ENCODE results near the gene LDLRAD3.

Gene LDLRAD3

GRCh38 chr11:36227044-36227443 is 283.2 kb downstream of the LDLRAD3 start:
- Histone ChIP-seq H3K27me3 (ENCODE audit: control insufficient read depth, insufficient read depth, low read length) (no peaks in the 10 kb centered on the region), H3K36me3 (ENCODE audit: control insufficient read depth, insufficient read depth, low read length) (no peaks in the 10 kb centered on the region), H3K4me1 (no peaks in the 10 kb centered on the region), H3K27ac (no peak overlapping the region), H2AFZ (no peak overlapping the region), H3K4me3 (ENCODE audit: low read depth, low read length) (no peak overlapping the region), H3K4me2 (ENCODE audit: low read length) (no peak overlapping the region), H3K79me2 (no peaks in the 10 kb centered on the region), H3K9me3 (ENCODE audit: control insufficient read depth, low read length) (no peaks in the 10 kb centered on the region), H3K9ac (no peak overlapping the region)
- TF ChIP-seq, protein P1, sequence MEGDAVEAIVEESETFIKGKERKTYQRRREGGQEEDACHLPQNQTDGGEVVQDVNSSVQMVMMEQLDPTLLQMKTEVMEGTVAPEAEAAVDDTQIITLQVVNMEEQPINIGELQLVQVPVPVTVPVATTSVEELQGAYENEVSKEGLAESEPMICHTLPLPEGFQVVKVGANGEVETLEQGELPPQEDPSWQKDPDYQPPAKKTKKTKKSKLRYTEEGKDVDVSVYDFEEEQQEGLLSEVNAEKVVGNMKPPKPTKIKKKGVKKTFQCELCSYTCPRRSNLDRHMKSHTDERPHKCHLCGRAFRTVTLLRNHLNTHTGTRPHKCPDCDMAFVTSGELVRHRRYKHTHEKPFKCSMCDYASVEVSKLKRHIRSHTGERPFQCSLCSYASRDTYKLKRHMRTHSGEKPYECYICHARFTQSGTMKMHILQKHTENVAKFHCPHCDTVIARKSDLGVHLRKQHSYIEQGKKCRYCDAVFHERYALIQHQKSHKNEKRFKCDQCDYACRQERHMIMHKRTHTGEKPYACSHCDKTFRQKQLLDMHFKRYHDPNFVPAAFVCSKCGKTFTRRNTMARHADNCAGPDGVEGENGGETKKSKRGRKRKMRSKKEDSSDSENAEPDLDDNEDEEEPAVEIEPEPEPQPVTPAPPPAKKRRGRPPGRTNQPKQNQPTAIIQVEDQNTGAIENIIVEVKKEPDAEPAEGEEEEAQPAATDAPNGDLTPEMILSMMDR (IDR thresholded peaks at IDR 0.05), result no peak

GRCh38 chr11:36228689-36229088 is 284.8 kb downstream of the LDLRAD3 start:
- H3K9ac ChIP-seq, result no peak overlapping the region
- H3K27ac ChIP-seq, result no peak overlapping the region
- no peak overlapping the region for H3K4me2 ChIP-seq (ENCODE audit: low read length)

GRCh38 chr11:36229091-36229705 is 285.3 kb downstream of the LDLRAD3 start:
- no peak overlapping the region for H3K4me3 ChIP-seq (ENCODE audit: low read depth, low read length)
- H3K27ac ChIP-seq, result no peak overlapping the region
- H3K9me3 ChIP-seq (ENCODE audit: control insufficient read depth, low read length), result no peaks in the 10 kb centered on the region
- H3K4me2 ChIP-seq (ENCODE audit: low read length), result no peak overlapping the region
- no peaks in the 10 kb centered on the region for H3K4me1 ChIP-seq
- no peak overlapping the region for H2AFZ ChIP-seq
- no peaks in the 10 kb centered on the region for H3K27me3 ChIP-seq (ENCODE audit: control insufficient read depth, insufficient read depth, low read length)
- TF ChIP-seq, protein P1 (IDR thresholded peaks at IDR 0.05), result no peak
- H3K79me2 ChIP-seq, result no peaks in the 10 kb centered on the region
- no peaks in the 10 kb centered on the region for H3K36me3 ChIP-seq (ENCODE audit: control insufficient read depth, insufficient read depth, low read length)
- no peak overlapping the region for H3K9ac ChIP-seq

More at GRCh38 chr11:36228689-36229088, 284.8 kb downstream of the LDLRAD3 start:
- Histone ChIP-seq H2AFZ (no peak overlapping the region), H3K9me3 (ENCODE audit: control insufficient read depth, low read length) (no peaks in the 10 kb centered on the region), H3K36me3 (ENCODE audit: control insufficient read depth, insufficient read depth, low read length) (no peaks in the 10 kb centered on the region), H3K4me3 (ENCODE audit: low read depth, low read length) (no peak overlapping the region), H3K4me1 (no peaks in the 10 kb centered on the region), H3K27me3 (ENCODE audit: control insufficient read depth, insufficient read depth, low read length) (no peaks in the 10 kb centered on the region), H3K79me2 (no peaks in the 10 kb centered on the region)
- TF ChIP-seq, protein P1 (IDR thresholded peaks at IDR 0.05), result no peak

GRCh38 chr11:36230779-36231699 is 287.2 kb downstream of the LDLRAD3 start:
- no peaks in the 10 kb centered on the region for H3K9me3 ChIP-seq (ENCODE audit: control insufficient read depth, low read length)
- H3K9ac ChIP-seq, result no peak overlapping the region
- H3K27me3 ChIP-seq (ENCODE audit: control insufficient read depth, insufficient read depth, low read length), result no peaks in the 10 kb centered on the region
- H3K4me1 ChIP-seq, result no peaks in the 10 kb centered on the region
- H2AFZ ChIP-seq, result no peak overlapping the region
- H3K4me3 ChIP-seq (ENCODE audit: low read depth, low read length), result no peak overlapping the region
- H3K36me3 ChIP-seq (ENCODE audit: control insufficient read depth, insufficient read depth, low read length), result no peaks in the 10 kb centered on the region
- TF ChIP-seq, protein P1 (IDR thresholded peaks at IDR 0.05), result no peak
- H3K27ac ChIP-seq, result no peak overlapping the region
- H3K79me2 ChIP-seq, result no peaks in the 10 kb centered on the region
- H3K4me2 ChIP-seq (ENCODE audit: low read length), result no peak overlapping the region
